H1 (cell line): Measurements from ENCODE around the gene KARS1. TPM values are rescaled to one million over a fixed set of nuclear protein-coding genes. Genes with fewer than 3 reads are reported as not detected.

Source experiments
- CTCF ChIA-PET: fragments of 300-600 bp; sonication (Branson Sonifier 250); formaldehyde crosslinking; loops from one replicate; lab custom pipeline; 2021; ENCODE audit not compliant: partially characterized antibody; lab: Charles Lee
- POLR2A ChIA-PET: fragments of 300-600 bp; sonication (Branson Sonifier 250); formaldehyde crosslinking; loops from one replicate; lab custom pipeline; 2021; ENCODE audit warnings: inconsistent platforms; ENCODE audit not compliant: partially characterized antibody; lab: Charles Lee
- DNase-seq, 2 experiments: peaks; one replicate each; pipeline versions ENCODE4 v3.0.0 to v3.0.0-alpha.2; 2010 to 2022; ENCODE audit warnings: low spot score in 2 of 2, low read depth in 1 of 2, mixed read lengths in 1 of 2
- FAIRE-seq: peaks from 2 replicates; lab custom pipeline; 2011; peaks lifted over from hg19 to GRCh38; lab: Jason Lieb, UNC
- H2AFZ ChIP-seq: 2 replicates; pipeline ENCODE4 v1.8.1; 2012; ENCODE audit warnings: low read length, inconsistent platforms
- H2AK5ac ChIP-seq: 2 replicates; pipeline ENCODE4 v1.6.1; 2013; ENCODE audit warnings: low read depth, low read length
- H2BK120ac ChIP-seq: replicated peaks from 2 replicates; pipeline ENCODE3; 2013; ENCODE audit warnings: low read depth, low read length, inconsistent platforms
- H2BK12ac ChIP-seq: 2 replicates; pipeline ENCODE4 v1.6.1; 2013; ENCODE audit warnings: low read depth, low read length
- H2BK15ac ChIP-seq: 2 replicates; pipeline ENCODE4 v1.6.1; 2013; ENCODE audit warnings: low read length
- H2BK20ac ChIP-seq: 2 replicates; pipeline ENCODE4 v1.6.1; 2013; ENCODE audit warnings: low read length
- H2BK5ac ChIP-seq: 2 replicates; pipeline ENCODE4 v1.6.1; 2013; ENCODE audit warnings: low read depth, low read length
- H3K14ac ChIP-seq: 2 replicates; pipeline ENCODE4 v1.6.1; 2013; ENCODE audit warnings: inconsistent platforms; ENCODE audit not compliant: insufficient read length
- H3K18ac ChIP-seq: 2 replicates; pipeline ENCODE4 v1.6.1; 2013; ENCODE audit warnings: low read length; ENCODE audit errors: extremely low read depth
- H3K23ac ChIP-seq: 2 replicates; pipeline ENCODE4 v1.6.1; 2013; ENCODE audit warnings: inconsistent platforms; ENCODE audit not compliant: insufficient read length
- H3K23me2 ChIP-seq: 2 replicates; pipeline ENCODE4 v1.6.1; 2013; ENCODE audit warnings: low read depth, low read length
- H3K27ac ChIP-seq: 2 replicates; pipeline ENCODE4 v1.6.1; 2011; ENCODE audit warnings: low read depth, low read length, inconsistent platforms
- H3K27me3 ChIP-seq, 4 experiments: replicated peaks in 1 of 4; 1 replicate in 1 of 4; 2 replicates in 3 of 4; pipeline versions ENCODE4 v1.6.1 to v1.8.1; 2011 to 2013; ENCODE audit warnings: low read length in 3 of 4, mild to moderate bottlenecking in 3 of 4, inconsistent platforms in 2 of 4, mixed read lengths in 2 of 4, moderate library complexity in 1 of 4; ENCODE audit not compliant: control insufficient read depth in 3 of 4, insufficient read depth in 3 of 4; ENCODE audit errors: extremely low read depth in 1 of 4
- H3K36me3 ChIP-seq, 4 experiments: 2 replicates each; pipeline versions ENCODE4 v1.6.1 to v1.8.1; 2011 to 2013; ENCODE audit warnings: mild to moderate bottlenecking in 4 of 4, low read length in 3 of 4, moderate library complexity in 2 of 4, control low read depth in 1 of 4, inconsistent platforms in 1 of 4; ENCODE audit not compliant: insufficient read depth in 4 of 4, control insufficient read depth in 2 of 4
- H3K4ac ChIP-seq: replicated peaks from 2 replicates; pipeline ENCODE3; 2013; ENCODE audit warnings: low read length, low read depth, mixed read lengths, inconsistent platforms; ENCODE audit not compliant: insufficient read length
- H3K4me1 ChIP-seq, 4 experiments: replicated peaks in 1 of 4; 1 replicate in 1 of 4; 2 replicates in 3 of 4; pipeline versions ENCODE4 v1.6.1 to v1.8.1; 2011 to 2013; ENCODE audit warnings: low read length in 3 of 4, inconsistent platforms in 2 of 4, mixed read lengths in 1 of 4; ENCODE audit not compliant: insufficient read depth in 4 of 4, control insufficient read depth in 3 of 4
- H3K4me2 ChIP-seq, 2 experiments: 2 replicates each; pipeline versions ENCODE4 v1.6.1 to v1.8.1; 2011 to 2013; ENCODE audit warnings: low read depth in 2 of 2, low read length in 2 of 2, control low read depth in 1 of 2, inconsistent platforms in 1 of 2, mild to moderate bottlenecking in 1 of 2; ENCODE audit not compliant: insufficient read depth in 1 of 2
- H3K4me3 ChIP-seq, 4 experiments: fragments of 200-600, 300-600 bp in 1 of 4; sonication (generic), shearing (Covaris generic), sonication (Bioruptor Twin) in 1 of 4; 2 replicates each; pipeline versions ENCODE4 v1.5.1 to v1.8.1; 2011 to 2016; ENCODE audit warnings: low read length in 4 of 4, low read depth in 3 of 4, control low read depth in 2 of 4, inconsistent platforms in 2 of 4, mild to moderate bottlenecking in 2 of 4, mixed read lengths in 1 of 4, moderate library complexity in 1 of 4; ENCODE audit not compliant: insufficient read depth in 2 of 4; ENCODE audit errors: extremely low read depth in 1 of 4
- H3K56ac ChIP-seq: replicated peaks from 2 replicates; pipeline ENCODE3; 2013; ENCODE audit warnings: low read depth, mild to moderate bottlenecking, mixed read lengths, low read length, inconsistent platforms; ENCODE audit not compliant: insufficient read length
- H3K79me1 ChIP-seq: 2 replicates; pipeline ENCODE4 v1.6.1; 2013; ENCODE audit warnings: low read depth, low read length, control low read depth
- H3K79me2 ChIP-seq, 2 experiments: 2 replicates each; pipeline versions ENCODE4 v1.6.1 to v1.8.1; 2012 to 2013; ENCODE audit warnings: low read length in 2 of 2, mild to moderate bottlenecking in 2 of 2, inconsistent platforms in 1 of 2; ENCODE audit not compliant: insufficient read depth in 2 of 2, control insufficient read depth in 1 of 2
- H3K9ac ChIP-seq, 4 experiments: replicated peaks in 1 of 4; 1 replicate in 1 of 4; 2 replicates in 3 of 4; pipeline versions ENCODE4 v1.6.1 to v1.8.1; 2011 to 2013; ENCODE audit warnings: low read depth in 3 of 4, low read length in 3 of 4, control low read depth in 2 of 4, mild to moderate bottlenecking in 2 of 4, moderate library complexity in 2 of 4, inconsistent platforms in 1 of 4; ENCODE audit errors: extremely low read depth in 1 of 4
- H3K9me3 ChIP-seq, 2 experiments: 2 replicates each; pipeline versions ENCODE4 v1.6.1 to v1.8.1; 2012 to 2013; ENCODE audit warnings: mild to moderate bottlenecking in 2 of 2, moderate library complexity in 2 of 2, control low read depth in 1 of 2, inconsistent platforms in 1 of 2, low read depth in 1 of 2, low read length in 1 of 2, mixed read lengths in 1 of 2; ENCODE audit not compliant: insufficient read depth in 2 of 2
- H4K20me1 ChIP-seq, 2 experiments: replicated peaks in 1 of 2; 2 replicates each; pipeline versions ENCODE3 to v1.8.1; 2011 to 2013; ENCODE audit warnings: inconsistent platforms in 2 of 2, low read length in 2 of 2, mild to moderate bottlenecking in 1 of 2; ENCODE audit not compliant: insufficient read depth in 2 of 2, control insufficient read depth in 1 of 2
- H4K5ac ChIP-seq: 2 replicates; pipeline ENCODE4 v1.6.1; 2013; ENCODE audit warnings: low read length, low read depth, mixed read lengths, inconsistent platforms; ENCODE audit not compliant: insufficient read length
- H4K8ac ChIP-seq: 2 replicates; pipeline ENCODE4 v1.8.0; 2013; ENCODE audit warnings: mild to moderate bottlenecking, moderate library complexity, low read length, inconsistent platforms; ENCODE audit not compliant: insufficient read depth; ENCODE audit errors: extremely low read depth
- H4K91ac ChIP-seq: replicated peaks from 2 replicates; pipeline ENCODE3; 2013; ENCODE audit warnings: low read length, mixed read lengths, inconsistent platforms; ENCODE audit not compliant: insufficient read length
- NRF1 ChIP-seq: IDR thresholded peaks from 2 replicates; pipeline ENCODE4 v1.6.1; 2011; ENCODE audit warnings: mild to moderate bottlenecking, low read depth, low read length, improper control_type of control experiment
- POLR2A ChIP-seq, 2 experiments: IDR thresholded peaks; 1 replicate in 1 of 2; 2 replicates in 1 of 2; pipeline ENCODE4 v1.6.1; 2011; ENCODE audit warnings: low read depth in 2 of 2, low read length in 2 of 2, mild to moderate bottlenecking in 2 of 2; ENCODE audit errors: control extremely low read depth in 1 of 2
- SRF ChIP-seq: IDR thresholded peaks from 2 replicates; pipeline ENCODE4 v1.6.1; 2011; ENCODE audit warnings: mild to moderate bottlenecking, low read depth, low read length, moderate library complexity
- TAF1 ChIP-seq: IDR thresholded peaks from 2 replicates; pipeline ENCODE4 v1.6.1; 2011; ENCODE audit warnings: mild to moderate bottlenecking, low read depth, low read length
- YY1 ChIP-seq: IDR thresholded peaks from 2 replicates; pipeline ENCODE4 v1.6.1; 2011; ENCODE audit warnings: low read depth, mild to moderate bottlenecking, low read length
- WGBS, 2 experiments: shearing (Covaris generic) in 1 of 2; methylation state at CpG; one replicate each; pipeline versions ENCODE4 v1.1.6 to v1.1.7; 2013 to 2015; ENCODE audit warnings: low lambda C conversion rate in 2 of 2, mixed read lengths in 2 of 2, inconsistent platforms in 1 of 2, low coverage in 1 of 2, missing lambda C conversion rate in 1 of 2; ENCODE audit not compliant: insufficient replicate concordance in 2 of 2, insufficient coverage in 1 of 2, insufficient read length in 1 of 2; ENCODE audit errors: extremely low coverage in 1 of 2, missing lambda C conversion rate in 1 of 2; 5-methylcytosine and 5-hydroxymethylcytosine counted together
- polyA plus RNA-seq, 7 experiments: library from polyadenylated mRNA; depleted of rRNA in 3 of 7; stranded (reverse) in 5 of 7; unstranded in 2 of 7; fragments of >200 nt in 5 of 7; fragments of 200-250 nt in 2 of 7; gene quantifications; 1 replicate in 5 of 7; 2 replicates in 1 of 7; 4 replicates in 1 of 7; pipeline versions ENCODE4 v1.2.1 to v1.2.3, GENCODE V29; 2011 to 2013; ENCODE audit warnings: missing spikeins in 2 of 7, mixed read lengths in 2 of 7
- total RNA-seq: library from RNA; stranded (reverse); fragmentation: NEBNext Ultra II Directional; extraction: Animal tissue kit (Norgen Biotek cat#: 25700); gene quantifications from 2 replicates; pipeline ENCODE4 v1.2.1, GENCODE V29; 2021

KARS1 gene
- total and polyA plus RNA-seq, 2 of the 8 experiments (the other 6 are each of a cell fraction or from before 2014, with no cell fraction given), result 97.5 to 221 TPM

- Histone ChIP-seq H4K20me1 (peaks cover 0 to 6% of the 10 kb centered on the region in 2 experiments), H2AFZ (no peak overlapping the region), H3K14ac (no peak overlapping the region), H2BK120ac (no peak overlapping the region), H2BK15ac (no peak overlapping the region), H3K23me2 (no peaks in the 10 kb centered on the region; the same call in 1 of the 2 replicates), H3K4me1 (no peaks in the 10 kb centered on the region), H2AK5ac (no peak overlapping the region), H3K27ac (no peak overlapping the region), H3K4me2 (no peak overlapping the region), H3K4me3 (no peak overlapping the region), H2BK20ac (no peak overlapping the region)
- no peak for FAIRE-seq
- TF ChIP-seq TAF1, result no peak
- no peak for TF ChIP-seq NRF1
- TF ChIP-seq YY1, result no peak
- no peak for TF ChIP-seq SRF
- no peak for TF ChIP-seq POLR2A (IDR thresholded peaks at IDR 0.05; ENCODE audit: control extremely low read depth in 1 of 2, low read depth in 2 of 2, low read length in 2 of 2)
- TF ChIP-seq, all 59 proteins: peak for 0
- Histone ChIP-seq H2BK5ac (no peak overlapping the region), H3K9ac (no peak overlapping the region), H3K79me1 (no peaks in the 10 kb centered on the region), H3K36me3 (peaks cover 48 to 92% (median 74%) of the 10 kb centered on the region in 4 experiments), H3K18ac (no peak overlapping the region), H3K9me3 (no peaks in the 10 kb centered on the region), H4K91ac (no peak overlapping the region), H2BK12ac (no peak overlapping the region), H4K8ac (no peak overlapping the region), H3K79me2 (no peaks in the 10 kb centered on the region), H3K27me3 (no peaks in the 10 kb centered on the region), H3K23ac (no peak overlapping the region), H3K56ac (no peak overlapping the region), H3K4ac (no peak overlapping the region), H4K5ac (no peak overlapping the region)
- CTCF ChIA-PET, result no interaction called here
- no peak for DNase-seq
- WGBS, 2 experiments, result 86% methylated on average over 3 of the region's 3 CpGs; no CpG with 5 or more reads in 1 of the 2 experiments
- POLR2A ChIA-PET, result interaction anchor here (1.3 to 3.7 kb wide), 3 partner anchors 14 to 114 kb away, joined by 3 to 14 read pairs (median 3); partner anchors contain the start of genes KARS1 and TERF2IP
Measured at GRCh38 chr16:75630052-75630451, 17.4 kb downstream of the KARS1 start.
